Liver (tissue), 9 donors: Measurements from ENCODE around the gene NKX6-1. TPM values are rescaled to one million over a fixed set of nuclear protein-coding genes. Genes with fewer than 3 reads are reported as not detected.
A peak's percentile ranks its signal among the peaks of the same experiment; 100 is the strongest.

Source experiments
- DNase-seq: peaks from one replicate; pipeline ENCODE4 v3.0.0-alpha.2; 2017; ENCODE audit warnings: low spot score
- H3K27ac ChIP-seq, 2 donors: one replicate each; pipeline ENCODE4 v1.7.0; 2013; ENCODE audit warnings: inconsistent platforms in 2 of 2, low read length in 2 of 2, control low read depth in 1 of 2, low read depth in 1 of 2, mild to moderate bottlenecking in 1 of 2
- H3K27me3 ChIP-seq, 4 donors: one replicate each; pipeline versions ENCODE4 v1.6.1 to v1.7.0; 2013; ENCODE audit warnings: low read length in 3 of 4, inconsistent platforms in 1 of 4, mild to moderate bottlenecking in 1 of 4, moderate library complexity in 1 of 4; ENCODE audit not compliant: control insufficient read depth in 4 of 4, insufficient read depth in 4 of 4
- H3K36me3 ChIP-seq, 4 donors: one replicate each; pipeline versions ENCODE4 v1.6.1 to v1.7.0; 2013; ENCODE audit warnings: low read length in 3 of 4, mild to moderate bottlenecking in 3 of 4, low read depth in 1 of 4, moderate library complexity in 1 of 4; ENCODE audit not compliant: control insufficient read depth in 4 of 4, insufficient read depth in 3 of 4
- H3K4me1 ChIP-seq, 4 donors: one replicate each; pipeline versions ENCODE4 v1.6.1 to v1.7.0; 2013; ENCODE audit warnings: low read length in 3 of 4, mild to moderate bottlenecking in 3 of 4, moderate library complexity in 1 of 4; ENCODE audit not compliant: control insufficient read depth in 4 of 4, insufficient read depth in 4 of 4
- H3K4me3 ChIP-seq, 3 donors: one replicate each; pipeline versions ENCODE4 v1.6.1 to v1.7.0; 2013; ENCODE audit warnings: low read length in 3 of 3, control low read depth in 1 of 3, low read depth in 1 of 3, mild to moderate bottlenecking in 1 of 3
- H3K9ac ChIP-seq, 2 donors: one replicate each; pipeline ENCODE4 v1.7.0; 2013; ENCODE audit warnings: low read length in 2 of 2, mild to moderate bottlenecking in 2 of 2, moderate library complexity in 2 of 2, control low read depth in 1 of 2, low read depth in 1 of 2
- H3K9me3 ChIP-seq, 4 donors: one replicate each; pipeline versions ENCODE4 v1.6.1 to v1.7.0; 2013; ENCODE audit warnings: low read length in 3 of 4; ENCODE audit not compliant: control insufficient read depth in 4 of 4
- ATF3 ChIP-seq: IDR thresholded peaks from 2 replicates; pipeline ENCODE4 v1.6.1; 2016; ENCODE audit warnings: antibody characterized with exemption
- EGR1 ChIP-seq, 2 donors: IDR thresholded peaks; 2 replicates each; pipeline ENCODE4 v1.6.1; 2016 to 2018; ENCODE audit warnings: antibody characterized with exemption in 2 of 2, low read depth in 2 of 2
- FOXA1 ChIP-seq: IDR thresholded peaks from 2 replicates; pipeline ENCODE4 v1.6.1; 2016; ENCODE audit warnings: antibody characterized with exemption
- GABPA ChIP-seq, 2 donors: IDR thresholded peaks in 1 of 2; conservative IDR thresholded peaks in 1 of 2; 2 replicates each; pipeline ENCODE4 v1.6.1; 2016; ENCODE audit warnings: antibody characterized with exemption in 2 of 2, mild to moderate bottlenecking in 1 of 2, moderate library complexity in 1 of 2
- HNF4A ChIP-seq, 2 donors: conservative IDR thresholded peaks; 2 replicates each; pipeline ENCODE4 v1.6.1; 2016; ENCODE audit warnings: antibody characterized with exemption in 2 of 2, mild to moderate bottlenecking in 2 of 2
- HNF4G ChIP-seq: IDR thresholded peaks from 2 replicates; pipeline ENCODE4 v1.6.1; 2016; ENCODE audit warnings: antibody characterized with exemption
- JUND ChIP-seq, 2 donors: IDR thresholded peaks; 2 replicates each; pipeline ENCODE4 v1.6.1; 2016; ENCODE audit warnings: antibody characterized with exemption in 2 of 2
- MAX ChIP-seq: IDR thresholded peaks from 2 replicates; pipeline ENCODE4 v1.6.1; 2016; ENCODE audit warnings: antibody characterized with exemption
- NR2F2 ChIP-seq: IDR thresholded peaks from 2 replicates; pipeline ENCODE4 v1.6.1; 2016; ENCODE audit warnings: antibody characterized with exemption
- RAD21 ChIP-seq, 2 donors: IDR thresholded peaks; 2 replicates each; pipeline ENCODE4 v1.6.1; 2016; ENCODE audit warnings: antibody characterized with exemption in 2 of 2, mild to moderate bottlenecking in 2 of 2
- REST ChIP-seq: IDR thresholded peaks from 2 replicates; pipeline ENCODE4 v1.6.1; 2016; ENCODE audit warnings: antibody characterized with exemption, mild to moderate bottlenecking
- RXRA ChIP-seq, 2 donors: IDR thresholded peaks; 2 replicates each; pipeline ENCODE4 v1.6.1; 2017 to 2018; ENCODE audit warnings: antibody characterized with exemption in 2 of 2, mild to moderate bottlenecking in 1 of 2
- SP1 ChIP-seq: IDR thresholded peaks from 2 replicates; pipeline ENCODE4 v1.6.1; 2018; ENCODE audit warnings: antibody characterized with exemption, mild to moderate bottlenecking
- TAF1 ChIP-seq: conservative IDR thresholded peaks from 2 replicates; pipeline ENCODE4 v1.6.1; 2016; ENCODE audit warnings: antibody characterized with exemption, mild to moderate bottlenecking
- YY1 ChIP-seq: IDR thresholded peaks from 2 replicates; pipeline ENCODE4 v1.6.1; 2016; ENCODE audit warnings: antibody characterized with exemption, mild to moderate bottlenecking
- ZBTB33 ChIP-seq: IDR thresholded peaks from 2 replicates; pipeline ENCODE4 v1.6.1; 2016; ENCODE audit warnings: antibody characterized with exemption
- WGBS: extraction: QIAGEN DNeasy Blood & Tissue Kit; methylation state at CpG from one replicate; pipeline ENCODE4 v1.1.7; 2013; 5-methylcytosine and 5-hydroxymethylcytosine counted together
- polyA plus RNA-seq, 2 donors: library from polyadenylated mRNA; stranded (reverse) in 1 of 2; unstranded in 1 of 2; fragments of 200-250 nt in 1 of 2; fragments of >200 nt in 1 of 2; fragmentation: Nextera tagmentation in 1 of 2; extraction: Ambion mirVana in 1 of 2; gene quantifications; one replicate each; pipeline versions ENCODE4 v1.2.1 to v1.2.3, GENCODE V29; 2013 to 2015
- total RNA-seq, 2 donors: library from RNA; depleted of rRNA; stranded (reverse); fragments of >200 nt; gene quantifications; one replicate each; pipeline ENCODE4 v1.2.3, GENCODE V29; 2014
- donor health status: healthy.
- donor health status: healthy.
- donor health status: healthy.
- donor health status: healthy.
- donor health status: healthy.

Gene NKX6-1
- total and polyA plus RNA-seq, 4 donors: 0.05 TPM; not detected in 3

GRCh38 chr4:84497504-84498202 is 1.4 kb downstream of the NKX6-1 start:
- H3K9me3 ChIP-seq: no peaks in the 10 kb centered on the region
- 6% methylated on average over 73 of the region's 73 CpGs for WGBS
- no peaks in the 10 kb centered on the region for H3K36me3 ChIP-seq
- DNase-seq: no peak
- no peak for TF ChIP-seq RAD21 (IDR thresholded peaks at IDR 0.05)
- no peak for TF ChIP-seq ZBTB33
- no peak for TF ChIP-seq NR2F2
- no peak for TF ChIP-seq JUND (IDR thresholded peaks at IDR 0.05)
- no peak for TF ChIP-seq ATF3
- no peak for TF ChIP-seq TAF1
- TF ChIP-seq RXRA (IDR thresholded peaks at IDR 0.05): no peak
- TF ChIP-seq YY1: no peak
- TF ChIP-seq GABPA (IDR thresholded peaks at IDR 0.05 in 1 of 2, conservative IDR thresholded peaks at IDR 0.05 in 1 of 2): no peak
- no peak for TF ChIP-seq SP1
- TF ChIP-seq FOXA1: no peak
- no peak for TF ChIP-seq HNF4G
- no peak for TF ChIP-seq EGR1 (IDR thresholded peaks at IDR 0.05; ENCODE audit: low read depth in 2 of 2)
- no peak for TF ChIP-seq MAX
- H3K4me1 ChIP-seq: peaks cover 14 to 34% (median 24%) of the 10 kb centered on the region in 4 donors
- H3K4me3 ChIP-seq: peak overlapping the region in 1 of 3 donors; percentile 32
- no peak overlapping the region for H3K9ac ChIP-seq
- peaks cover 11 to 56% (median 25%) of the 10 kb centered on the region in 4 donors for H3K27me3 ChIP-seq
- H3K27ac ChIP-seq: no peak overlapping the region

- H3K36me3 ChIP-seq: no peaks in the 10 kb centered on the region
- H3K4me1 ChIP-seq: peaks cover 14 to 34% (median 24%) of the 10 kb centered on the region in 4 donors
- H3K9me3 ChIP-seq: no peaks in the 10 kb centered on the region
- no peak for DNase-seq
- H3K4me3 ChIP-seq: peak overlapping the region in 1 of 3 donors; percentile 14
- no peak overlapping the region for H3K27ac ChIP-seq
- peaks cover 11 to 61% (median 24%) of the 10 kb centered on the region in 4 donors for H3K27me3 ChIP-seq
- WGBS: 9% methylated on average over 53 of the region's 53 CpGs
- H3K9ac ChIP-seq: no peak overlapping the region
- TF ChIP-seq RXRA (IDR thresholded peaks at IDR 0.05): no peak
- no peak for TF ChIP-seq YY1
- no peak for TF ChIP-seq REST
- TF ChIP-seq HNF4A (conservative IDR thresholded peaks at IDR 0.05): no peak
- TF ChIP-seq RAD21 (IDR thresholded peaks at IDR 0.05): no peak
Observed at GRCh38 chr4:84496706-84497503, 2.2 kb downstream of the NKX6-1 start.
